Measurements from ENCODE around the gene ARPC2.

ARPC2 gene

DNA sequence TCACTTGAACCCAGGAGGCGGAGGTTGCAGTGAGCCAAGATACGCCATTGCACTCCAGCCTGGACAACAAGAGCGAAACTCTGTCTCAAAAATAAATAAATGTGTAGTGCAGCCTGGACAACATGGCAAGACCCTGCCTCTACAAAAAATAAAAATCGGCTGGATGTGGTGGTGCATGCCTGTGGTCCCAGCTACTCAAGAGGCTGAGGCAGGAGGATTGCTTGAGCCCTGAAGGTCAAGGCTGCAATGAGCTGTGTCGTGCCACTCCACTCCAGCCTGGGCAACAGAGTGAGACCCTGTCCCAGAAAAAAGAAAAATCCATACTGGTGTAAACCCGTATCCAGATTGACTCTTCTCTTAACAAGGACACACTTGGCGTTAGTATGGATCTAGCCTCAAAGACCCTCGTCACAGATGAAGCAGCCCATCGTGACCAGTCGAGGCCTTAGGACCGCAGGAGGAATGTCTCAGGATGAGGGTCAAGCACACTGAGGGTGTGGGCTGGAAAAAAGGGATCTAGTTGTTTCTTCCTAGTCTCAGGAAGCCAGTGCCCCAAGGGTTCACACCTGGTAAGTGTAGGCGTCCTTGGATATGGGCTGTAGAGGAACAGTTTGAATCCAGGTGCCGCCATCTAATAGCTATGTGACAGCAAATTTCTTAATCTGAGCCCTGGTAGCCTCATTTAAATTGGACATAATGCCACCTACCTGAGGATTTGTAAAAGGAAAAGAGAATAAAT is 39.8 kb downstream of the ARPC2 start:
- DNase-seq: no peak

DNA sequence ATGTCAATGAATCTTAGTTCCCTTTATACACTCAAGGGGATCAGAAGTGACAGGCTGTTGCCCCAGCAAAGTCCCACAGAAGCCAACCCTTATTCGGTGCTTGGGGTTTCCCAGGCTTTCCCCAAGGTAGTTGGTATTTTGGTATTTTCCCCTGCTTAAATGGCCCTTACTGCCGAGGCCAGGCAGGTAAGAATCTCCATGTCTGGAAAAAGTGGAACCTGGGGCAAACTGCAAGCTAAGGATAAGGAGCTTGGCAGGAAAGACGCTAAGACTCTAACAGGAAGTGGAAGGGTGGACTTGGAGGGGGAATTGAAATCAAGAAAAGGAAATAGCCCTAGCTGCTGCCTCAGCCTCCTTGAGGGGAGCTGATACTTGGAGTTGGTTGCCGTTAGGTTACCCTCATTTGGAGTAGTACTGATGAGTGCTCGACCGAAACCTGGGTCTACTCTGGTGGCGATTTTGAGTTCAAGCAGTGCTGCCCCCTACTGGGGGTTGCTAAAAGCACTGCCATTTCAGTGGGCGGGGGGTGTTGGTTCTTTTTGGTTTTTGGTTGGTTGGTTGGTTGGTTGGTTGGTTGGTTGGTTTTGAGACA is 40.5 kb downstream of the ARPC2 start:
- peak; percentile 44 for DNase-seq

DNA sequence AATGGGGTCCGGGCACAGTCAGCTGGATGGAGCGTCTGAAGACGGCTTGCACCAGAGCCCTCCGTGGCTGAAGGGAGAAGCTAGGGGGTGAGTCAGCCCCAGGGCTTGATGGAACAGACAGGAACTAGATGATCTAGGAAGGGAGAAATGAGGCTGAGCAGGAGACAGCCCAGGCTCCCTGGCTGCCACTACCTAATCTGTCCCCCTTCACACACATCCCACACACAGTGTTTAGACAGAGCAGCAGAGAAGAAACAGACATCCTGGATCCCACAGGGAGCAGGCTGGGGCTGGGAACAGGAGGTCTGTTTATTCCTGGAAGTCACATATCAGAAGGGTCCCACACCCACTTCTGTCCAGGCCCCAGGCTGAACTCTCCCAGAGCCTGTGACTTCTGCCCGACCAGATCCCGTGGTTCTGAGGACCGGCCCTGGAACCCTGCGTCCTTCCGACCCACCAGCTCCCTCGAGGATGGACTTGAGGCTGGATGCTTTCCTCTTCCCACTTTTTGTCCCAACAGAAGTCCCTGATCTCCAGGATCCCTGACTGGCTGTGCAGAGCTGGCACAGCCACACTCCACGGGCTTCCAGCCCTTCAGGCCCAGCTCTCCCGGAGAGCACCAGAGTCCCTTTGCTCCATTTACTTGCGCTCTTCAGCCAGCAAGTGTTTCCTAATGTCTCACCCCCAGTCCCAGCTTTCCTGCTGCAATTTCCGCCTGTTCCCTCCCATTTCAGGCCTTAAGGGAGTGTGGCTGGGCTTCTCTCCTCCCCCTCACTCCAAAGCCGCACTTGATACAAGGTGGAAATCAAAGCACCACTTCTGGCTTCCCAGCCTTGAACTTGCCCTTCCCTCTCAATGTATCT is 42.3 kb downstream of the ARPC2 start:
- DNase-seq: no peak

DNA sequence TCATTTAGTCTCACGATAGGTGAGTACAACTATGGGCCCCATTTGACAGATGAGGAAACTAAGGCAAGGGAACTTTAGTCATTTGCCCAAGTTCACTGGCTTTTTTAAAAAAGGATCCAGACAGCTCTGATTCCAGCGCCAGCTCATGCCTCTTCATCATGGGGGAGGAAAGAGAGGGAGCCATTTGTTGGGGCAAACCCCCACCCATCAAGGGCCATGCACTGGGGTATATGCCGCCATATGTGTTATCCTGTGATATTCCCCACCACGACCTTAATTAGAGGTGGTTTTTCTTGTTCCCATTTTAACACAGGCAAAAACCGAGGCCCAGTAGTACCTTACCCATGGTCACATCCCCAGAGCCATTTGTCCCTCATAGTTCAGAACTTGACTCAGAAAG is 43.2 kb downstream of the ARPC2 start:
- DNase-seq: no peak

DNA sequence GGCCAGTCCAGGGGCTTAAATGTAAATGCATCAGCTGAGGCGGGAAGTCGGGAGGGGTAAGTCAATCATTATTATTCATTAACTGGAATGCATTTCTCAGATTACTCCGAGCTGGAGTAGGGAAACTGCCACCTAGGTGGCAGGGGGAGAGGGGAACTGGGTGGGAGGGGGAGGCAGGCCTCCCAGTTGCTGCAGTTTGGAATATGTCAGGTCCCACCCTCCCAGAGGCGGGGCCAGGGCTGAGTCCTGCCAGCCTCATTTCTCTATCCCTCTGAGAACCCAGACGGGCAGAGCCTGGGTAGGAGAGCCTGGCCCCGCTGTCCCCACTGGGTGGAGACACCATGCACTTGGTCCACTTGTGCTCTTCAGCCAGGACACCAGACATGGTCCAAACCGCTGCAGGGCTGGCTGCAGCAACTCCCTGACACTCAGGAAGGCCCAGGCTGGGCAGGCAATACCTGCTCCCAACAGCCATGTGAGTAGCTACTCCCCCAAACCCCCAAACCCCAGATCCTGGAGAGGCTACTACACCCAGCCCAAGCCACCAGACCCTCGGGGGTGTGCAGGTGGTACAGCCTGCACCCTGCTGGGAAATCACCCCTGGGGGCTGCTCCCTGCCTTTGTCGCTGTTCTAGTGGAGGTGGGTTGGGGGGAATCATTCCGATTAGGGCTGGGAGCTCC is 43.9 kb downstream of the ARPC2 start, which contains the start of gene GPBAR1:
GPBAR1 (plus strand) TSS at position 274 of the 681 bp plus-strand sequence. CDS start 1,710 bp downstream, outside the sequence.
- no peak for DNase-seq

DNA sequence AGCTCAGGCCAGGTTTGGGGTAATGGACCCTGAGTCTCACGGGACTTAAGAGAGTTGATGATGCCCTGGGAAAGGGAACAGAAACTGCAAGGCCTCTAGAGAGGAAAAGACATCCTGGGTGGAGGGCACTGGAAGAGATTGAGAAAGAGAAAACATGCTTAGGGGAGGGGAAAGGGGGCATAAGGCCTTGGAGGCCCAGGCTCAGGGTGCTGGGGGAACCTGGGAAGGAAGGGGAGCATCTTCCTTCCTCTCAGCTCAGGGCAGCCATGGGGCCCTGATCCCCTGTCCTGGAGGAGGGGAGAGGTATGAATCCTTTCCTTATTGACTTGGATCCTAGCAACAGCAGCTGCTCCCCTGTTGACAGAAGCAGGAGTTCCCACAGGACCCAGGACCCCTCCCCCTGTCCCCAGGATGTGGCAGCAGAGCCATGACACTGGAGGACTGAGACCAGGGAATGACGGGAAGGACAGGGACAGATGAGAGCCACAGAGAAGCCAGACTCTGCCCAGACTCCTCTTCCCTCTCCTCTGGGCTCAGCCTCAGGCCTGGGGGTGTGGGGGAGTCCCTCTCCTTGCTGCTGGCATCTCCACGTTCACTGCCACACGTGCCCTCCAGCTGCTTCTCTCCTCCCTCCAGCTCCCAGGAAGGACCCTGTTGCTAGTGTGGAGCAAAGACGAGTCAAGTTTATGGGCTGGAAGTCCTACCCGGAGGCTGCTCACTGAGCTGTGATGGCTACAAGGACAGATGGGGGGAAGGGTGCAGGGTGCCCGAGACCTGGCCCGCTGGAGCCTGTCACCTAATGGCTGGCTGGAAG is 44.6 kb downstream of the ARPC2 start:
- no peak for DNase-seq

DNA sequence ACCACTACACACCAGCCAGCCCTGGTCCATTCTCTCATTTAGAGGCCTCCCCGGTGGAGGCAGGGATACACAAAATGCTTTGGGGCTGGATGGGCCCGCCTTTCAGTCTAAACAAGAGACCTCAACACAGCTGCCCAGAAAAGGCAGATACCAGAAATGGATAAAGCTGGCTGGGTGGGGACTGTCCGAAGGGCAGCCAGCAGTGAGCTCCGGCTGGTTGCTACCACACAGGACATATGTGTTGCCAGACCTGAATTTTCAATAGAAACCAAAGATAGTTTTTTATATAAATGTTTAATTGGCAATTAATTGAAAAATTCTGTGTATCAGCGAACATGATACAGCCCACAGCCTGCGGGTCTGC is 45.2 kb downstream of the ARPC2 start:
- no peak for DNase-seq

DNA sequence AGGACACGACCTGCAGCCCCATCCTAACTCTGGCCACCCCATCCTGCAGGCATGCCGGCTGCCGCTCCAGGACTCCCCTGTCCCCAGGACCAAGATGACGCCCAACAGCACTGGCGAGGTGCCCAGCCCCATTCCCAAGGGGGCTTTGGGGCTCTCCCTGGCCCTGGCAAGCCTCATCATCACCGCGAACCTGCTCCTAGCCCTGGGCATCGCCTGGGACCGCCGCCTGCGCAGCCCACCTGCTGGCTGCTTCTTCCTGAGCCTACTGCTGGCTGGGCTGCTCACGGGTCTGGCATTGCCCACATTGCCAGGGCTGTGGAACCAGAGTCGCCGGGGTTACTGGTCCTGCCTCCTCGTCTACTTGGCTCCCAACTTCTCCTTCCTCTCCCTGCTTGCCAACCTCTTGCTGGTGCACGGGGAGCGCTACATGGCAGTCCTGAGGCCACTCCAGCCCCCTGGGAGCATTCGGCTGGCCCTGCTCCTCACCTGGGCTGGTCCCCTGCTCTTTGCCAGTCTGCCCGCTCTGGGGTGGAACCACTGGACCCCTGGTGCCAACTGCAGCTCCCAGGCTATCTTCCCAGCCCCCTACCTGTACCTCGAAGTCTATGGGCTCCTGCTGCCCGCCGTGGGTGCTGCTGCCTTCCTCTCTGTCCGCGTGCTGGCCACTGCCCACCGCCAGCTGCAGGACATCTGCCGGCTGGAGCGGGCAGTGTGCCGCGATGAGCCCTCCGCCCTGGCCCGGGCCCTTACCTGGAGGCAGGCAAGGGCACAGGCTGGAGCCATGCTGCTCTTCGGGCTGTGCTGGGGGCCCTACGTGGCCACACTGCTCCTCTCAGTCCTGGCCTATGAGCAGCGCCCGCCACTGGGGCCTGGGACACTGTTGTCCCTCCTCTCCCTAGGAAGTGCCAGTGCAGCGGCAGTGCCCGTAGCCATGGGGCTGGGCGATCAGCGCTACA is 45.9 kb downstream of the ARPC2 start:
- no peak for DNase-seq

DNA sequence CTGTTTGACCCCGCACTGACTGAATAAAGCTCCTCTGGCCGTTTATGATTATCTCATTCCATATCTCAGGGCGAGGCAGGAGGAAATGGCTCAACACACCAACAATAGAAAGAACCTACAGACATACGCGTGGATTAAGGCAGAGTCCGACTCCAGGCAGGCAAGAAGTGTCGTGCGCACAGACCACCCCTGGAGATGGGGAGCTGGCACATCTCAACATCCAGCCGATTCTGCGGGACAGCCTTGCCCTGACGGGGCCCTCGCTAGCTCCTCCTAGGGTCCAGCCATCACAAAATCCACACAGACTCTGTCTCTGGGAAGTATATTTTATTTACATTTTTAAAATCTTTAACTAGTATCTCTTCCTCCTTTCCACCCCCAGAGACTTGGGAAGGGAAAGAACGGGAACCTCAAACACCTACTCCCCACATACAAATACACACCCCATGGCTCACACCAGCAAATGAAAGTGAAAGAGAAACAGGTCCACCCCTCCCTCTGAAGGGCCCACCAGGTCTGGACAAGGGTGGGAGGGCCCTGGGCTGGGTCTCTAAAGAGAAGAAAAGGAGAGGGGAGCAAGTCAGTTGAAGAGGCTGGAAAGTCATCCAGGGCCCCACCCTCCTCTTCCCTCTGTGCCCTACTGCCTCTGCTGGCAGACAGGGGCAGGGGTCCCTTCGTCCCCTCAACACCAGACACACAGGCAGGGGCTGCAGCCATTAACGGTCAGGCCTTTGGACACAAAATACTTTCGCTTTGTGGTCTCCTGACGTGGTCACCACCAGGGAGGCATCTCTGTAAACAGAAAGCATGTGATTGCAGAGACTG is 47.0 kb downstream of the ARPC2 start:
- no peak for DNase-seq

DNA sequence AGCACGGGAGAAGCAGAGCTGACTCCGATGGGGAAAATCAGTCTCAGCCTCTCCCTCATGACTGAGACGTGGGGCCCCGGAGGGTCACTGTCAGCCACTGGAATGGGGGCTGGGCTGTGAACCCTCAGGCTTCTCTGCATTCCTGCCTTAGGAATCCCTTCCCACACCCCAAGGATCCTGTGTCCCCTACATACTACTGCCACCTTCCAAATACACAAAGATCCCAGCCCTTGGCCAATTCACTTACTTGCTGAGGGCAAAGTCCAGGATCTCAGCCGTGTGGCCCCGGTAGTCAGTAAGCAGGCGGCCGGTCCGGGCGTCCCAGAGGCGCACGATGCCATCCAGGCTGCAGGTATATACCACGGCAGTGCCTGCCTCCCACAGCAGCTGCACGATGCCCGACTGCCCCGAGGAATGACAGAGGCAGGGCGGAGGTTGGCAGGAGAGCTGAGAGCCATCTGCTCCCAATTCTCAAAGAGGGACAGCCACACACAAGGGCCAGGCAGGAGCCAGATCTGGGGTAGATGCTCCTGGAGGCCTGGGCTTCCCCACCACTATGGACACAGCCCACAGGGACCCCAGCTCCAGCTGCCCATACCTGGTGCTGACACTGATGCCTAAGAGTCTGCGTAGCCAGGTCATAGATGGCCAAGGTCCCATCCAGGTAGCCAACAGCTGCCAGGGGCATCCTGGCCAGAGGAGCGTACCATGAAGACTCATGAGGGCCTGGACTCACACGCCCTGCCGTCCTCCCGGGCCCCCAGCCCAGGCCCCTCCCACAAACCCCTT is 48.0 kb downstream of the ARPC2 start:
- no peak for DNase-seq

DNA sequence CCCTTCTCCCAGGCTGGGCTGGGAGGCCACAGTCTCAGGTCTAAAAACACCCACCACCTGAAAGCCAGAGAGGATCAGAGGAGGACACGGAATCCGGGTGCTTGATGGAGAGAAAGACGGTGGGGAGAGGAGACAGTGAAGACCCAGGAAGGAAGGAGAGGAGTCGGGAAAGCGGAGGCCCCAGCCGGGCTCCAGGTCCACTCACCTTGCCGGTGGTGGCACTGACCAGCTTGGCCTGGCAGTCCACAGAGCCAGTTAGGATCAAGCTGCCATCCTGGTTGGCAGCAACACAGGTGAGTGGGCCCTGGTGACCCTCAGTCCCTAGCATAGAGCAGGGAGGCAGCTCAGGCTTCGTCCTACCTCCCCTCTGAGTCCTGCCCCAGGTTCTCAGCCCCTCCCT is 48.6 kb downstream of the ARPC2 start:
- DNase-seq: no peak

DNA sequence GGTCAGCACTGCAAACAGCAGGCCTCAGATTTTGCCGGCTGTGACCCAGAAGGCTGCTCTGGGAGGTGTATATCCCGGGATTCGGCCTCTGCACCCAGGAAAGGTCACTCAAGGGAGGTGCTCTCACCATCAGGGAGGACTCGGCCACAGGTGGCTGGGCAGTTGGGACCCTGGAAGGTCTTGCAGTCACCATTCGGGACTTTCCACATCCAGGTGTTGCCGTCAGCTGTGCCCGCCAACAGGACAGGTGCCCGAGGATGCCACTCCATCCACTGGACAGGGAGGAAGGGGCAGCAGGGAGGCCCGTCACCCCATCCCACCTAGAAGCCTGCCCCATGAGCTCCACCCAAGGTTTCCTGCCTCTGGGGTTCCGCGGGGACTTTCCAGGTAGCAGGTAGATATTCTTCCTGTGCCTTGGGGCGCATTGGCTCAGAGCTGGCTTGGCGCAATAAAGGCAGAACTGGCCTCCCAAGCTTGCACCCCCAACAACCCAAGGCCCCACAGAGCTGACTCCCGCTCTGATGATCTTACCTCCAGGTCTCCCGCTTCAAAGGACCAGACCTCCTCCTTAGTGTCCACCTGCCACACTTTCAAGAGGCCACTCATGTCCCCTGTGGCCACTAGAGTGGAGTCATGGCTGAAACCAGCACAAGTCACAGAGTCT is 49.5 kb downstream of the ARPC2 start:
- no peak for DNase-seq

DNA sequence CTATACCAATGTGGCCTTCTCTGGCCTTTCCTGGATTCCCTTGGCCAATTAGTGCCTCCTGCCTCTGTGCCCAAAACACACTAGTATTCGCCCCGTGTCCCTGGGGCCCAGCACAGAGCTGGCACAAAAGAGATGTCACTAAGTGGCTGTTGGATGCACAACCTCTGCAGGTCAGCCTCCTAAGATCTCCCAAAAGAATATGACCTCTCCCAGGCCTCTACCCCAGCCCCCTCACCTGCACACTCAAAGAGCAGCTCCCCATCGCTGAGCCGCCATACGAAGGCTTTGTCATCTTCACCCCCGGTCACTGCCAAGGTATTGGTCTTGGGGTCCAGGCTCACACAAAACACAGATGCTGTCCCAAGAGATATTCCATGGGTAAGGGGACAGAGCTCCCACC is 50.3 kb downstream of the ARPC2 start:
- DNase-seq: no peak

DNA sequence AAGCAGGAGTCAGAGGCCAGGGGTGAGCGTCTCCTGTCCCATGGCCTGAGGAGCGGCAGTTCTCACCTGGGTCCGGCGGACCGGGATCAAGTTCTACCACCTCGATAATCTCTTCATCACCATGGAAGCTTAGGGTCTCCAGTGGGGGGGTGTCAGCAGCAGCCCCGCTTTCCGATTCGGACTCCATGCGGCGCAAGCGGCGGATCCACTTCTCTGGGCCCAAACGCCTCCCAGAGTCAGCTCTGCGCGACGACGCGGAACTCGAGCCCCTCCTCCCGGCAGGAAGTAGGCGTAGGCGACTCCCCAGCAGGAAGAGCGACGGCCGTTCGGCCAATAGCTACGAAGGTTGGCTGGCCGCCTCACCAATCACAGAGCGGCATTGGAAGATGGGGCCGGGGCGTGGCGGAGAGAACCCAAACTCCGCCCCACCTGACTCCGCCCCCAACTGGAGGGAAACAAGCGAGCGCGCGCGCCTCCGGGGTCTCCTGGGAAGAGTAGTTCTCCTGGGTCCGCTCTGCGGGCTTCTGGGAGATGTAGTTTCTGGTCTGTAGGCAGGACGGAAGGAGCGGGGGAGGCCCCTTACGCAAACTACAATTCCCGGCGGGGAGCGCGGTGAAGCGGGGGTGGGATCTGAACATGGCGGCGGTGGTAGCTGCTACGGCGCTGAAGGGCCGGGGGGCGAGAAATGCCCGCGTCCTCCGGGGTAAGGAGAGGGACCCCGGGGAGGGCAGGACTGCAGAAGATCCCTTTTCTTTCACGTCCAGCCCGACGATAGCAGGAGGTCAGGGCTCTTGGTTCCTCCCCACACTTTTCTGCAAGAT is 53.1 kb downstream of the ARPC2 start, which contains the start of the genes AAMP and PNKD:
AAMP (minus strand) TSS at position 238 of the 821 bp plus-strand sequence; CDS start at position 187, 51 bp downstream.
PNKD (plus strand) TSS at position 620 of the 821 bp plus-strand sequence; CDS start at position 637, 17 bp downstream.
- DNase-seq: peak; percentile 100

DNA sequence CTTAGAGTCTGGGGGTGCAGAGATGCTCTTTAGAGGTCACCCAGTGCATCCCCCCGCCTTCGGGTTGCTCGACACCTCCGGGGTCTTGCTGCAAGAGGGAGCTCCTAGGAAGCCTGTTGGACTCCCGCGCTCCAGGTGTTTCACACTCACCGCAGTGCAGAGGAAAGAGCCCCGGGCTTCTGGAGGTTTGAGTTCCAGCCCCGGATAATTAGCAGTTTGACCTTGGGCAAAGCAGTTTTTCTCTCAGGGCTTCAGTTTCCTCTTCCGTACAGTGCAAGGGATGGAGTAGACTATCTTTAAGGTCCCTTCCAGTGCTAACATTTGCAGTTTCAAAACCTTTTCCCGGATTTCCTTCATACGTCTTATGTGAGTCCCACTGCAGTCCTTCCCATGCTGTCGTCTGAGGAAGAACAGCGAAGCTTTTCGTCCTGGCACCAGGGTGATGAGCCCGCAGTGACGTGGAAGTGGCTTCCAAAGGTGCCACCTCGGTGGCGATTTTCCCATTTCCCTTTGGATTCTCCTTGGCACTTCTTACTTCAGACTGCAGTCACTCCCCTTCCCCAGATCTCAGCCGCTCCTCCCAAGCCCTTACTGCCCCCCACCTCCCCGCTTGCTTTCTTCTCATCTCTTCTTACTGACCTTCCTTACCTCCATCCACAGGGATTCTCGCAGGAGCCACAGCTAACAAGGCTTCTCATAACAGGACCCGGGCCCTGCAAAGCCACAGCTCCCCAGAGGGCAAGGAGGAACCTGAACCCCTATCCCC is 53.9 kb downstream of the ARPC2 start:
- DNase-seq: no peak

DNA sequence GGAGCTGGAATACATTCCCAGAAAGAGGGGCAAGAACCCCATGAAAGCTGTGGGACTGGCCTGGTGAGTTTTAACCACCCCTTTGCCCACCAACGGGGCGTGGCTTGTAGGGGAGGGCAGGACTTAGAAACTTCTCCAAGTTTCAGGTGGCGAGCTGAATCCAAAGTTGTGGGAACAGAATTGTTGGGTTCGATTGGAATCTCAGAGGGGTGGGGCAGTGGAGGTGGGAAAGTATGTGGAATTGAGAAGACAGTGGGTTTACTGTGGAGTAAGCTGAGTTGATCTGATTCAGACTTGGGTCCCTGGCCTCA is 54.5 kb downstream of the ARPC2 start:
- DNase-seq: no peak

All from effector CD8-positive, alpha-beta T cell (primary cell).